Stimulated activated CD4-positive, alpha-beta T cell treated with anti-CD3 and anti-CD28 coated beads, Interleukin-4, amount 100 ng/mL, for 48 hours (primary cell): ENCODE data around the gene OAT.
A peak's percentile ranks its signal among the peaks of the same experiment; 100 is the strongest.
"Not testable (repeated sequence)": the region's sequence is repeated elsewhere in the genome, so short reads cannot be mapped to it uniquely, and the experiment has no call there.

Source experiments
- DNase-seq, 2 donors: peaks; one replicate each; pipeline ENCODE4 v3.0.0-alpha.2; 2020; ENCODE audit warnings: low read depth in 2 of 2

The OAT gene

DNA sequence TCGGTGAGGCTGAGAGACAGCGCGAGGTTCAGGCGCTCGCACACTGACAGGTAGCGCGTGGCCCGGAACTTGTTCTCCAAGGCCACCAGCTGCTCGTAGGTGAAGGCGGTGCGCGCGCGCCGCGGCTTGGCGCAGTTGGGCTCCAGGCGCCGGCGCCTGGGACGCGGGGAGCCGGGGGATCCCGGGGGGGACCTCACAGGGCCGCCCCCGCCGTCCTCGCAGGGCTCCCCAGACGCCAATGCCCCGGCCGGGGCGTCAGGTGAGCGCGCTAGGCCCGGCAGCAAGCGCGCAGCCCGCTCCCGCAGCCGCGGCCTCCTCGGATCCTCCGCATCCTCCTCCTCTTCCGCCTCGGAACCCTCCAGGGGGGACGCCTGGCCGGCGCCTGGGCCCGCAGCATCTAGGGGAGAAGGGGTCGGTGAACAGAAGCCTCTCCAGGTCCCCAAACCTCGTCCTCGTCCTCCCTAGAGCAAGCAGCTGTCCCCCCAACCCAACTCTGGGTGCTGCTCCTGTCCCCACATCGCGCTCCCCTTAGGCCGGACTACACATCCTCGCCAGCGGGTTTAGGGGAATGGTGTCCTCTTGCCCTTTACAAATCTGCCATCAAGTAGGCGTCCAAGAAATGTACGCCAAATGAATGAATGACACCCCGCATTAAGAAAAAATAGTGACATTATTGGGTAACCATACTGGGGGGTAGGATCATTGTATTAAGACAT, 29.2 kb upstream of the OAT start:
- no peak for DNase-seq

DNA sequence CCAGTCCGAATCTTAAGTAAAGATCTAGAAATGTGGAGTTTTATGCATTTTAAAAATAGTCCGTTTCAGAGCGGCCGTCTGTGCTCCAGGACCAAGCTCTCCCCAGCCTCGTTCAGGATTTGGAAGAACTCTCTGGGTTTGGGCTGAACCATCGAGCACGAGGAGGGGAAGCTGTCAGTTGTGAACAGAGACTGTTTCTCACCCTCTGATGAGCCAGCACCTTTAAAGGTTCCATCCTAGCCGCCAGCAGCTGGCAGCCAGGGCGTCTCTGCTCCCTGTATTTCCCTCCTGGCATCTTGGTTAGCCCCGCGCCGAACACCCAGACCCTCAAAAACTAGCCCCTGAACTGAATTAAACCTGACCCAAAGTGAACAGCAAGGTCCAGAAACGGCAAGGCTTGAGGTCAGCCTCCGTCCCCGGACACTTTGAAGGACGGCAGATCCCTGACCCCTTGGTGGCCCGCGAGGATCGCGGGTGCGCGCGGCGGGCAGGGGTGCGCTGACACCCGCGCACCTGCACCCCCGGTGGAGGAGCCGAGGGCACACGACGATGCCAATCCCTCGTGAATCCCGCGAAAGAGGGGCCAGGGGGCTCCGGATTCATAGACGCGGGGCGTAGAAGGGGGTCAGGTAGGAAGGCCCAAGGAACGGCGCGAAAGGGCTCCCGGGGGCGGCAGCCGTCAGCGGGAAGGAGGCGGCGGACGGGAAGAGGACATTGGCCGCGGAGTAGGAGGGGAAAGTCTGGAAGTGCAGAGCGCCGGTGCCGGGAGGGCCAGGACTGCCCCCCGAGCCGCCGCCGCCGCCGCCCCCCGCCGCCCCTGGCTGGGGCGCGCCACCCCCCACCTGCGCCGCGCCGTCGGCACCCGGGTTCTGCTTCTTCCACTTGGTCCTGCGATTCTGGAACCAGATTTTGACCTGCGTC, 28.4 kb upstream of the OAT start:
- no peak for DNase-seq

DNA sequence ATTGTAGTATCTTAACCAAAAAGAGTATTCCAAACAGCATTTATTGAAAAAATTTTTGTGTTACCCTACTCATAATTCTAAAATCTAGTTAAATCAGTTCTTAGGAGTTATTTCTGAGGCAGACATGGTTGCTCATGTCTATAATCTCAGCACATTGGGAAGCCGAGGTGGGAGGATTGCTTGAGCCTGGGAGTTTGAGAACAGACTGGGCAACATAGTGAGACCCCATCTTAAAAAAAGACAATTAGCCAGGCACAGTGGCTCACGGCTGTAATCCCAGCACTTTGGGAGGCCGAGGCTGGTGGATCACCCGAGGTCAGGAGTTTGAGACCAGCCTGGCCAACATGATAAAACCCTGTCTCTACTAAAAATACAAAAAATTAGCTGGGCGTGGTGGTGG, 23.0 kb upstream of the OAT start:
- DNase-seq = not testable (repeated sequence)

DNA sequence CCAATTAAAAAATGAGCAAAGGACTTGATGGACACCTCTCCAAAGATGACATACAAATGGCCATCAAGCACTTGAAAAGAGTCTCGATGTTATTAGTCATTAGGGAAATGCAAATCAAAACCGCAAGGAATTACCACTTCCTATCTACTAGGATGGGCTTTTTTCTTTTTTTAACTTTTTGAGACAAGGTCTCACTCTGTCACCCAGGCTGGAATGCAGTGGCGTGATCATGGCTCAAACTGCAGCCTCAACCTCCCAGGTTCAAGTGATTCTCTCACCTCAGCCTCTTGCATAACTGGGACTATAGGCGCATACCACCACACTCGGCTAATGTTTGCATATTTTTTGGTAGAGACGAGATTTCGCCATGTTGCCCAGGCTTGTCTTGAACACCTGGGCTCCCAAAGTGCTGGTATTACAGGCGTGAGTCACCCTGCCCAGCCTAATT, 17.5 kb upstream of the OAT start:
- DNase-seq = no peak

DNA sequence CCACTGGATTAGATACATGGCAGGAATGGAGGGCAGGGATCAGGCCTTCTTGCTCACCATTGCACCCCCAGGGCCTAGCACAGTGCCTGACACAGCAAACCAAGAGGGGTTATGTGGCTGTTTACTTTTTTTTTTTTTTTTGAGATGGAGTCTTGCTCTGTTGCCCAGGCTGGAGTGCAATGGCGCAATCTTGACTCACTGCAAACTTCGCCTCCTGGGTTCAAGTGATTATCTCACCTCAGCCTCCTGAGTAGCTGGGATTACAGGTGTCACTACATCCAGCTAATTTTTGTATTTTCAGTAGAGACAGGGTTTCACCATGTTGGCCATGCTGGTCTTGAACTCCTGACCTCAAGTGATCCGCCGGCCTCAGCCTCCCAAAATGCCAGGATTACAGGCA, 17.0 kb upstream of the OAT start:
- DNase-seq = not testable (repeated sequence)

DNA sequence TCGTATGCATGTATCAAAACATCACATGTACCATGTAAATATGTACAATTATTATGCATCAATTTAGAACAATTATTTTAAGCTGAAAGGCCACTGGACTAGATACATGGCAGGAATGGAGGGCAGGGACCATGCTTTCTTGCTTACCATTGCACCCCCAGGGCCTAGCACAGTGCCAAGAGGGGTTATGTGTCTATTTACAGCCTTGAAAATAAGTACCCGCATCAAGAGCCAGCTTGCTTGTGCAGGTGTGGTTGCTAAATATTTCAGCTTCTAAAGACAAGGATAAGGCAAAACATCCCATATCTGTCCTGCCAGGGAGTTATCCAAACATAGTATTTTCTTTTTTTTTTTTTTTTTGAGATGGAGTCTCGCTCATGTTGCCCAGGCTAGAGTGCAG, 14.7 kb upstream of the OAT start:
- no peak for DNase-seq

DNA sequence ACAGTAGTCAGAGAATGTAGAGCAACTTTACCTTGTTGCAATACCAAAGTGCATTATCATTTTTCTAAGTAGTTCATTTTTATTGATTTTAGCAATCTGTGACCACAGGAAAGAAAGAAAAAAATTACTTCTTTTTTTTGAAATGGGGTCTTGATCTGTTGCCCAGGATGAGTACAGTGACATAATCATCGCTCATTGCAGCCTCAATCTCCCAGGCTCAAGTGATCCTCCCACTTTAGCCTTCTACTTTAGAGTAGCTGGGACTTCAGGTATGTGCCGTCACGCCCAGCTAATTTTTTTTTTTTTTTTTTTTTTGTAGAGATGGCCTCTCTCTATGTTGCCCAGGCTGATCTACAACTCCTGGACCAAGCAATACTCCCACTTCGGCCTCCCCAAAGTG, 11.4 kb upstream of the OAT start:
- DNase-seq = no peak

DNA sequence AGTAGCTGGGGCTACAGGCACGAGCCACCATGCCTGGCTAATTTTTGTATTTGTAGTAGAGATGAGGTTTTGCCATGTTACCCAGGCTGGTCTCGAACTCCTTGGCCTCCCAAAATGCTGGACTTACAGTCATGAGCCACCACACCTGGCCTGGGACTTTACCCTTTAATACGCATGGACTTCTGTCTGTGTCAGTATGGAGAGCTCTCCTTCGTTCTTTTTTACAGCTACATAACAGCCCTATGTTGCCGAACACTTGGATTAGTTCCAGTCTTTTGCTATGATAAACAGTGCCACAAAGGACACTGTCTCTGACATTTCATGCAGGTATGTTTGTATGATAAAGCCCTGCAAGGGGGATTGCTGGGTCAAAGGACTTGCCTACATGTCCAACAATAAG, 10.9 kb upstream of the OAT start:
- no peak for DNase-seq

DNA sequence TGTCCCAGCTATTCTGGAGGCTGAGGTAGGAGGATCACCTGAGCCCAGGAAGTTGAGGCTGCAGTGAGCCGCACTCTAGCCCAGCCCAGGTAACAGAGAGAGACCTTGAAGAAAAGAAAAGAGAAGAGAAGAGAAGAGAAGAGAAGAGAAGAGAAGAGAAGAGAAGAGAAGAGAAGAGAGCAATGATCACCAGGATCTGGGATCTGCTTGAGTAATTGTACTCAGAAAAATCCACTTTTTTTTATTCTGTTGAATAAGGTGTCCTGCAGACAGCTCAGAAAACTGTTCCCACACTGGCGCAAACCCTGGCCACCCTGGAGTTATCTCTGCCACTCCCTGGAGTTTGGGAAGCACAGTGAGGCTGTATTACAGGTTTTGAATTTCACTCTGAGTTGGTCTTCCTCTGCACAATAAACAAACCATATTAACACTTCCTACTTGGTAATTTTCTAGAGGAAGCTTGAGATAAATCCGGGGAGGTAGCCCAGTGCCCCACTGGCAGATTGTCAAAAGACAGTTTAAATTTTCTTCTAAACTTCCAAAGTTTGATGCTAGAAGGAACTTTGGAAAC, 9.6 kb upstream of the OAT start:
- no peak for DNase-seq

DNA sequence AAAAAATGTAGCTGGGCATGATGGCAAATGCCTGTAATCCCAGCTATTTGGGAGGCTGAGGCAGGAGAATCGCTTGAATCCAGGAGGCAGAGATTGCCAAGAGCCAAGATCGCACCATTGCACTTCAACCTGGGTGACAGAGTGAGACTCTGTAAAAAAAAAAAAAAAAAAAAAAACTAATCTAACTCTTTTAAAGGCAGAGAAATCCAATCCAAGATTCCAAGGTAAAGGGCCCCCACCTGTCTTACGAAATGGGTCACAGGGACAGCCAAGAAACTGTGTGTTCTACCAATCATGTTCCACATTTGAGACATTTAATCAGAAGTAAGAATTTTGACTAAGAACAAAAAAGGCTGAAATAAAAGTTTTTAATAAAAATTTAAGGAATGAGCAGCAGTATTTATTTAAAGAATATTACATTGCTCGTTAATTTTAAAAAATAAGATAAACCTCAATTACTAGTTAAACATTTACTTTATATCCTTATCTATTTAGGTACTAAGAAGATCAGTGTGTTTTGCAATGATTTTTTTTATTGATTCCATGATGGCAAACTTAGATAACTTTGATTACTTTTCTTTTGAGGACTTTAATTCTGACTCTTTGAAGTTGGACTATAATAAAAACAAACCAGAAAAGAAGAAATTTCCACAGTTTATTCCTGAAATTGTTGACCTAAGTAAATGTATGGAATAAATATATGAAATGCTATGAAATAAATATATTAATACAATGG, 6.7 kb upstream of the OAT start:
- no peak for DNase-seq

DNA sequence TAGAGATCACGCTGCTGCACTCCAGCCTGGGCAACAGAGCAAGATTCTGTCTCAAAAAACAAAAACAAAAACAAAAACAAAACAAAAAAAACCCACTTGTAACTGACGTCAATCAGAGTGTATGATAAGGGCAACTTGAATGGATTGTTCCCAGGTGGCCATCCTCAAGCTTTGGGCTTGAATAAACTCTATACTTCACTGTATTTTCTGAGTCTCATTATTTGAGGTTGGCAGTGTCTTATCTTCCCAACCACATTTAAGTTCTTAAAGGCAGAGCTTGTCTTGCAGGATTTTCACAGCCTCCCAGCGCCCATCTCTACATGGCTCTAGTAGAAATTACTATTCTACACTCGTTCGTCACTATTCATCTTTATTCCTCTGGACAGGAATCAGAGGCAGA, 5.1 kb upstream of the OAT start:
- DNase-seq = no peak

DNA sequence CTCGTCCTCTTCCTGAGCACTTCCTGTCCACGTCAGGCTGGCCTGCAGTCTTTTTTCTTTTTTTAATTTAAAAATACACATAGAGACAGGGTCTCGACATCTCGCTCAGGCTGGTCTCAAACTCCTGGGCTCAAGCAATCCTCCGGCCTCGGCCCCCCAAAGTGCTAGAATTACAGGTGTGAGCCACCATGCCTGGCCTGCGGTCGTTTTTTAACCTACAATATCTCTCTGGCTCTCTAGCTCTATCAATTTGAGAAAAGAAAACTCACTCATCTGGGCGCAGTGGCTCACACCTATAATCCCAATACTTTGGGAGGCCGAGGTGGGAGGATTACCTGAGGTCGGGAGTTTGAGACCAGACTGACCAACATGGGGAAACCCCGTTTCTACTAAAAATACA, 4.0 kb upstream of the OAT start:
- no peak for DNase-seq

DNA sequence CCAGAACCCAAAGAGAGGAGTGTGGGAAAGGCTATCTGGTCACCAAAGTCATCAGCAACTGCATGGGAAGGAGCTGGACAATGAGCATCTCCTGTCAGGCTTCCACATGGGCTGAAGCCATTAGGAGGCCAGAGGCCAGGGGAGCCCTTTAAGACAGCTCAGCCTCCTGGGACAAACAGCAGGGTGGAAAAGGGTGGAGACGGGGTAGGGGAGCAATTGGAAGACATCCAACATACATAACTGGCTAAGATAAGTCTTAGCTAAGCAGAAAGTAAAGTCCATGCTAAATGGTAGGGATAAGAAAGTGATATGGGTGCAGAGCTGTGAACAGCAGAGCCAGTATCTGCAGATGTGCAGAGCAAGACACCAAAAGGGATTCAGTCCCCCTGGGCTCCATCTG, 1.5 kb upstream of the OAT start:
- no peak for DNase-seq

DNA sequence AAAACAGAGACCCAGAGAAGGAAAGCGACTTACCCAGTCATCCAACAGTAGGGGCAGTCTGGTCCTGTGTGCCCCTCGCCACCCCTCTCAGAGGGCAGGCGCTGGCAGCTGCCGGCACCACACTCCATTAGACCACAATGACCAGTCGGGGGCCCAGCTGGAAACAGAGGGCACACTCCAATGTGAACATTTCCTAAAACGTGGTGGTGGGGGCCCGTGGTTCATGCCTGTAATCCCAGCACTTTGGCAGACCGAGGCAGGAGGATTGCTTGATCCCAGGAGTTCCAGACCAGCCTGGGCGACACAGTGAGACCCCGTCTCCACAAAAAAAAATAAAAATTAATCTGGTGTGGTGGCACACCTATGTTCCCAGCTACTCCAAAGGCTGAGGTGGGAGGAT, 912 bp upstream of the OAT start:
- DNase-seq = no peak

DNA sequence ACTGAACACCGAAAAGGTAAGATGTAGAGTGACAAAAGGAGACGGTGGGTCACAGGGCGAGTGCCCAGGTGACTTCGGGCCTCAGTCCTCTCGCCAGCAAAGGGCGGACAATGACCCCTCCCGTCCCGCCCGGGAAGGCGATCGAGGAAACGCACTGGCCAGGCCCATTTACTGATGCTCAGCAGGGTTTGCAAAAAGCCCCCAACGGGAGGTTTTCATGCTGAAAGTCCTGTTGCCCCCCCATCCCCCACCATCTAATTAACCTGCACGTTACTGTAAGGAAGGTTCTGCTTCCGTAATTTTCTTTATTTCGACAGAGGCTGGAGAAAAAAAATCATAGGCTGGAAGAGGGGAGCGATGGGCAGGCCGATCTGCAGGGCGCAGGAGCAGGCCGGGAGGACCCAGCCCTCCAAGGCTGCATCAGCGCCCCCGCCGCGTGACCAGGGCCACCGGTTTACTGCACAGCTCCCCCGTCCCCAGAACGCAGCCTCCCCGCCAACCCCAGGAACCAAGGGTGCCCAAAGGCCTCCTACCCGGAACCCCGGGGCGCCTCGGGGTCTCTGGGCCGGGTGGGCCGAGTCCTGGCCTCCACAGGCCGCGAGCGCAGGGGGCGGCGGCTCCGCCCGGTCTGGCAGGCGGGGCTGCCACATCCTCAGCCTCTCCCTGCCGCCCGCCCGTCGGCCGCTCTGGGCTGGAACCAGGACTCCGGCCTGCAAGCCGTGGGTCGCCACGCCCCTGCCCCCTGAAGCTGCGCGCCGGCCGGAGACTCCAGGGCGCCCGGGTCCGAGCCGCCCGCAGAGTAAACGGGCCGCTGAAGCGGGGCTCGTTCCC, 613 bp downstream of the OAT start:
- DNase-seq = peak; percentile 30 to 32

DNA sequence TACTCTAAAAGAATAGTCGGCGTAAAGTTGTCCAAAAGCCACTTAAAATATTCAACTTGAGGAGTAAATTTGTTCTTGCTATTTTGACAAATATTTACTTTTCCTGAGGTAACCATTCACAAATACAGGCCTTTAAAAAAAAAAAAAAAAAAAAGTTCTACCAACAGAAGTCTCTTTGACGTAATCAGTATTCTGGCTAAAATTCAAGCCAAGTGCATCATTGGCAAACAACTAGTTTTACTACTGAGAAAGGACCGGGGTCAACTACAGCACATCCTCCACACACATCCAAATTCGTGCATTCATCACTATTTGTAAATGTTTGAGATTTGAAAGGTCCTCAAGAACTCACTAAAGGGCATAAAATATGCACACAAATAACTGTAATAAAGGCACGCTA, 2.0 kb downstream of the OAT start:
- DNase-seq = no peak

DNA sequence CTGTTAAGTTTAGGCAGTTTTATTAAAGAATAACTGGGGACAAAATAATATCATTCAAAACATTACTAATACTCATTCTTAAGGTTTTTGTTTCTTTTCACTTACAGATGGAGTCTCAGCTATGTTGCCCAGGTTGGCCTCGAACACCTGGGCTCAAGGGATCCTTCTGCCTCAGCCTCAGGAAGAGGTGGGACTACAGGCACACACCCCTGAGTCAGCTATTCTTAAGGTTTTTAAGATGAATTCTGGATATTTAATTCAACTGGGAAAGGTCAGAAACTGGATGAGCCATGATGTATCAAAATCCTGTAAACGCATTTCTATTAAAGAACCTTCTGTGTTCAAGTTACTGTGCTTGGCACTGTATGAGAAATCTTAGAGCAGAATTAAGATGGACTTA, 3.5 kb downstream of the OAT start:
- DNase-seq = no peak

DNA sequence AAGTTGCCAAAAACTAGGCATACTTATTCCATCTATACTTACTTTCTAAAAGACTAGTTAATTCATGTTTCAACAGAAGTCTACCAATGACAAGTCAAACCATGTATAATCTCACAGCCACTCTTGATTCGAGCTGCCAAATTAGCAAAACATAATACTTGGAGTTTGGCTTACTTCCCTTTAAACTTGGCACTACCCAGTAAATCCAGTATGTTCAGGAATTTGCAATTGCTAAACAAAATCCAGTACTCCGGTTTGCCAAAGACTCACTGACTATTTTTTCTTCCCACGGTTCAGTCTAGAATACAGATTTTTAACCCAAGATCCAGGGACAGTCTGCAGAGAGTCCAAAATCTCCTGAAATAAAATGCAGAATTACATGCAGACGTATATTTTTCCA, 4.6 kb downstream of the OAT start:
- DNase-seq = no peak

DNA sequence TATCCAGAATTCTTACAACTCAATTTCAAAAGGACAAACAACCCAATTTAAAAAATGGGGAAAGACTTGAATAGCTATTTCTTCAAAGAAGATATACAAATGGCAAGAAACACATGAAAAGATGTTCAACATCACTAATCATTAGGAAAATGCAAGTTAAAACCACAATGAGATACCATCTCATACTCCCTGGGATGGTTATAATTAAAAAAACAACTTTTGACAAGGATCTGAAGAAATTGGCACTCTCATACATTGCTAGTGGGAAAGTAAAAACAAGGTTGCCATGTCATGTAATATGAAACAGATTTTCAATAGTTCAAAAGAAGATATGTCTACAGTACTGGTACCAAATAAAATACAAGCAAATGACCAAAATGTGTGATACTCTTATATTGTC, 9.0 kb downstream of the OAT start:
- DNase-seq = no peak

DNA sequence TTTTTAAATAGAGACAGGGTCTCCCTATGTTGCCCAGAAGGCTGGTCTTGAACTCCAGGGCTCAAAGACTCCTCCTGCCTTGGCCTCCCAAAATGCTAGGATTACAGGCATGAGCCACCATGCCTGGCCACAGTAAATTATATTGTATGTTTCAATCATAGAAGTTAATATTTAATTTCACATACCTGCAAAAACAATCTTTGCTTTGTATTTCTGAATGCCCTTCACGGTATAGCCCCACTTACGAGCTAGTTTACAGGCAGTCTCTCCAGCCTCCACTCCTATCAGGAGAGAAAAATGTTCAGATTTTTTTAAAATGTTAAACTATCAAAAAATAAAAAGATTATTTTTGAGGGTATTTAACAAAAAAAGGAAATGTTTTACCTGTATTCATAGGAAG, 10.4 kb downstream of the OAT start:
- no peak for DNase-seq

DNA sequence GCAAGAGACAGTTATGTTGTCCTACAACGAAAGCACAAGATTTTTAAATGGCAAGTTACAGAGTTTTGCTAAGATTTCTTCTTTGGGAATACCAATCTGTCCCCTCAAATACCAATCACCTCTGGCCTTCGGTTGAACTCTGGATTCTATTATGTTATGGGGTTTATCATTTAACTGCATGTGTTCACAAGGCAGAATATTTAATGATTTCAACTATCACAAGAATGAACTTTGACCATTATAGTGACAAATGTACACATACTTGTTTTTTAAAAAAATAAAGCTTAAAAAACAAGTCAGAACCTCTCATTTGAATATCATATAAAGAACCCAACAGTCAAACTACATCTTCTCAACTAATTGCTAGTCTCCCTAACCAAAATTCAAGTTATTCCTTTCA, 11.3 kb downstream of the OAT start:
- no peak for DNase-seq
